ENCODE data around the gene AGT.

Gene AGT

GRCh38 chr1:230747890-230748800, 34.2 kb upstream of the AGT start:
- no peak for DNase-seq (ENCODE audit: extremely low spot score)

GRCh38 chr1:230747127-230747730, 33.3 kb upstream of the AGT start, which contains the start of gene CAPN9:
Gene CAPN9, plus strand, starts transcription at chr1:230747388. Its CDS starts 109 bp downstream, at chr1:230747497.
- TF ChIP-seq SP1 (IDR thresholded peaks at IDR 0.05) (no peak), TARDBP (IDR thresholded peaks at IDR 0.05) (no peak), L3MBTL2 (conservative IDR thresholded peaks at IDR 0.05) (no peak), NFRKB (IDR thresholded peaks at IDR 0.05) (no peak)
- DNase-seq (ENCODE audit: extremely low spot score): no peak
- POLR2A ChIA-PET: no interaction called here
- CTCF ChIA-PET: interaction anchor here (0.6 kb wide), 2 partner anchors 311 to 1398 kb away, joined by 3 read pairs; no protein-coding TSS in a partner anchor

More at GRCh38 chr1:230747890-230748800, 34.2 kb upstream of the AGT start:
- no peak for TF ChIP-seq L3MBTL2 (conservative IDR thresholded peaks at IDR 0.05)
- TF ChIP-seq SUZ12 (IDR thresholded peaks at IDR 0.05): no peak
- no peak for TF ChIP-seq BHLHE40 (IDR thresholded peaks at IDR 0.05; ENCODE audit: borderline replicate concordance)
- TF ChIP-seq PKNOX1 (IDR thresholded peaks at IDR 0.05): no peak
- TF ChIP-seq ELF4 (IDR thresholded peaks at IDR 0.05): no peak
- TF ChIP-seq FOXA1 (IDR thresholded peaks at IDR 0.05): no peak
- no peak for TF ChIP-seq FOXM1 (IDR thresholded peaks at IDR 0.05; ENCODE audit: borderline replicate concordance)
- no peak for TF ChIP-seq TARDBP (IDR thresholded peaks at IDR 0.05)
- no peak for TF ChIP-seq HDGF (IDR thresholded peaks at IDR 0.05; ENCODE audit: borderline replicate concordance)
- TF ChIP-seq CTBP1 (IDR thresholded peaks at IDR 0.05; ENCODE audit: borderline replicate concordance): no peak
- no peak for TF ChIP-seq LEF1 (IDR thresholded peaks at IDR 0.05; ENCODE audit: borderline replicate concordance)
- TF ChIP-seq NFRKB (IDR thresholded peaks at IDR 0.05): no peak
- TF ChIP-seq ZNF384 (IDR thresholded peaks at IDR 0.05): no peak
- no peak for TF ChIP-seq FOXK2 (IDR thresholded peaks at IDR 0.05)
- no peak for TF ChIP-seq ARNT (IDR thresholded peaks at IDR 0.05)
- POLR2A ChIA-PET: no interaction called here
- CTCF ChIA-PET: no interaction called here

GRCh38 chr1:230746617-230747016, 32.7 kb upstream of the AGT start:
- ChIA-PET POLR2A (no interaction called here), CTCF (interaction anchor here (0.6 kb wide), 1 partner anchor 310 kb away, joined by 3 read pairs; no protein-coding TSS in a partner anchor)
- no peak for TF ChIP-seq LEF1 (IDR thresholded peaks at IDR 0.05; ENCODE audit: borderline replicate concordance)
- TF ChIP-seq FOXA1 (IDR thresholded peaks at IDR 0.05): no peak
- no peak for TF ChIP-seq HDGF (IDR thresholded peaks at IDR 0.05; ENCODE audit: borderline replicate concordance)
- no peak for TF ChIP-seq ZNF384 (IDR thresholded peaks at IDR 0.05)
- no peak for TF ChIP-seq SP1 (IDR thresholded peaks at IDR 0.05)
- no peak for TF ChIP-seq L3MBTL2 (conservative IDR thresholded peaks at IDR 0.05)
- no peak for TF ChIP-seq BHLHE40 (IDR thresholded peaks at IDR 0.05; ENCODE audit: borderline replicate concordance)
- no peak for TF ChIP-seq ARNT (IDR thresholded peaks at IDR 0.05)
- no peak for TF ChIP-seq FOXM1 (IDR thresholded peaks at IDR 0.05; ENCODE audit: borderline replicate concordance)
- no peak for TF ChIP-seq FOXK2 (IDR thresholded peaks at IDR 0.05)
- no peak for DNase-seq (ENCODE audit: extremely low spot score)

GRCh38 chr1:230745071-230745470, 31.1 kb upstream of the AGT start:
- POLR2A ChIA-PET: no interaction called here
- TF ChIP-seq ARNT (IDR thresholded peaks at IDR 0.05) (no peak), CTBP1 (IDR thresholded peaks at IDR 0.05; ENCODE audit: borderline replicate concordance) (no peak), LEF1 (IDR thresholded peaks at IDR 0.05; ENCODE audit: borderline replicate concordance) (no peak), FOXA1 (IDR thresholded peaks at IDR 0.05) (no peak), ELF4 (IDR thresholded peaks at IDR 0.05) (no peak), PKNOX1 (IDR thresholded peaks at IDR 0.05) (no peak), NFRKB (IDR thresholded peaks at IDR 0.05) (no peak)
- DNase-seq (ENCODE audit: extremely low spot score): no peak
- CTCF ChIA-PET: no interaction called here

- ChIA-PET CTCF (no interaction called here), POLR2A (no interaction called here)
- TF ChIP-seq LEF1 (IDR thresholded peaks at IDR 0.05; ENCODE audit: borderline replicate concordance) (no peak), L3MBTL2 (conservative IDR thresholded peaks at IDR 0.05) (no peak), CTBP1 (IDR thresholded peaks at IDR 0.05; ENCODE audit: borderline replicate concordance) (no peak), TARDBP (IDR thresholded peaks at IDR 0.05) (no peak), ARNT (IDR thresholded peaks at IDR 0.05) (no peak), ELF4 (IDR thresholded peaks at IDR 0.05) (no peak), FOXK2 (IDR thresholded peaks at IDR 0.05) (no peak), SP1 (IDR thresholded peaks at IDR 0.05) (no peak), FOXM1 (IDR thresholded peaks at IDR 0.05; ENCODE audit: borderline replicate concordance) (no peak), BHLHE40 (IDR thresholded peaks at IDR 0.05; ENCODE audit: borderline replicate concordance) (no peak), PKNOX1 (IDR thresholded peaks at IDR 0.05) (no peak), HDGF (IDR thresholded peaks at IDR 0.05; ENCODE audit: borderline replicate concordance) (no peak), FOXA1 (IDR thresholded peaks at IDR 0.05) (no peak), NFRKB (IDR thresholded peaks at IDR 0.05) (no peak), ZNF384 (IDR thresholded peaks at IDR 0.05) (no peak), SUZ12 (IDR thresholded peaks at IDR 0.05) (no peak)
- no peak for DNase-seq (ENCODE audit: extremely low spot score)
These were observed 30.5 kb upstream of the AGT start for GRCh38 chr1:230744382-230744781.

GRCh38 chr1:230743899-230744298, 30.0 kb upstream of the AGT start:
- DNase-seq (ENCODE audit: extremely low spot score): no peak
- TF ChIP-seq NFRKB (IDR thresholded peaks at IDR 0.05) (no peak), TARDBP (IDR thresholded peaks at IDR 0.05) (no peak), FOXA1 (IDR thresholded peaks at IDR 0.05) (no peak), PKNOX1 (IDR thresholded peaks at IDR 0.05) (no peak), CTBP1 (IDR thresholded peaks at IDR 0.05; ENCODE audit: borderline replicate concordance) (no peak), BHLHE40 (IDR thresholded peaks at IDR 0.05; ENCODE audit: borderline replicate concordance) (no peak), ARNT (IDR thresholded peaks at IDR 0.05) (no peak), HDGF (IDR thresholded peaks at IDR 0.05; ENCODE audit: borderline replicate concordance) (no peak), L3MBTL2 (conservative IDR thresholded peaks at IDR 0.05) (no peak), SP1 (IDR thresholded peaks at IDR 0.05) (no peak)
- CTCF ChIA-PET: no interaction called here
- POLR2A ChIA-PET: no interaction called here

Measured in HEK293T (cell line).